ENCODE data around the gene TMEM212. TPM values are rescaled to one million over a fixed set of nuclear protein-coding genes. Genes with fewer than 3 reads are reported as not detected.
"Not testable (repeated sequence)": the region's sequence is repeated elsewhere in the genome, so short reads cannot be mapped to it uniquely, and the experiment has no call there.

Gene TMEM212
- polyA plus RNA-seq, 1 donor: 0.15 TPM

DNA sequence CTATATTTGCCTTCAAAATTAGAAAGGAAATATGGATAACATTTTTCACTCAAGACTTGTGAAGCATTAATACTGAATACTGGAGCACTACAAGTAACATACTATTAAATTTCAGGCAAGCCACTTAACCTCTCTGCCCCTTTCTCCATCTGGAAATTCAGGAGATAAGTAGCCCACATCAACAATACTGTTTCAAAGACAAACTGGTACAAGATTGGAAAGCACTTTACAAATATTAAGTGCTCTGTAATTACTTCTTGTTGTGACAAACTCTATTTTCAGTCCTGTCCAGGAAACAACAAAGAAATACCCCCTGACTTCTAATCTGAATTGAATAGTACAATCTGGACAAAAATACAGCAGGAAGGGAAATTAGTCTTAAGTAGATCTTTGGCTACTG, 49.3 kb downstream of the TMEM212 start:
- DNase-seq: no peak

DNA sequence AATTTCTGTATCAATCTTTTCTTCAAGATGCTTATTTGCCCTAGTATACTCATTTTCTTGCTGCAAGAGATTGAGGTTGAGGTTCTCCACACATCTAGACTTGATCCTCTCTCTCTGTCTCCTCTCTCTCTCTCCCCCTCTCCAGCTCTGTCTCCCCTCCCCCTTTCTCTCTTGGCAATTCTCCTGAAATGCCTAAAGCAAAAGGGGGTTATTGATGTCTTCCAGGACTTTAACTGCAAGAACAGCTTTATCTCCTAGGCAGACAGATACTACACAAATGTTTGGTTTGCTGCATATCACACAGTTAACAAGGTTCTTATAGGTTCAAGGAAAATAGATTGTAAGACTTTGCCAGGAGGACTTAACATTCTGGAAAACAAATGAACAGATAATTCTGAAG, 52.1 kb downstream of the TMEM212 start:
- no peak for DNase-seq

DNA sequence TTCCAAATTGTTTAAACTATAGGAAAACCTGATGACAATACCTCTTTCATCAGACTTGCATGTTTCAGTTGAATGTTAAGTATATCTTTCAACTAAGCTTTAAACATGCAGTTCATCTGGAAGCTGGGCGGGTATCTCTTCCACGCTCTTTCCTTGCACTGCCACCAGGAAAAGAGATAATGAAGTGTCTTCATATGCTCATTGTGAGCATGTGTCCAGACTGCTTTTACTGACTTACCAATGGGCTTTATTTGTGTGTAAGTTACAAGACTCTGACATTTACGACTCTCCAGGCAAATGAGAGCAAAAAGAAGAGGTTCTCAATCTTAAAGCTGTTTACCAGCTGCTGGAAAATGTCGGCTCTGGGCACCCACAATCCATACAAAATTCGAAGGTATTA, 52.8 kb downstream of the TMEM212 start:
- DNase-seq: no peak

DNA sequence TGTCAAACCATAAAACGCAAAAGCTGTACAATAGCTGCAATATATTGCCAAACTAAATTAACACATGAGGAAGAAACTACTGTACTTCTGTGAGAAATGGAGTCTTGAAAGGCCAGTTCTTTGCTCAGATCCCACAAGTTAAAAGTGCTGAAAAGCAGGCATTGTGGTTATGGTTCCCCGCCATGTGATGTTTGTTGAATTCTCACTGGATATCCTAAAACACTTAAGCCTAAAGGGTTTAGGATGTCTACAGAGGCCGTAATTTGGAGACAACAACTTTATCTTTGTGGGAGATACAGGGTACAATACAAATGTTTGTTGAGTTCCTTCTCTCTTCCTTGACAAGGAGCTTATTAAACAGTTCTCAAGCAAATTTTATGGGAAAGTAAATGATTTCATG, 53.2 kb downstream of the TMEM212 start:
- no peak for DNase-seq

DNA sequence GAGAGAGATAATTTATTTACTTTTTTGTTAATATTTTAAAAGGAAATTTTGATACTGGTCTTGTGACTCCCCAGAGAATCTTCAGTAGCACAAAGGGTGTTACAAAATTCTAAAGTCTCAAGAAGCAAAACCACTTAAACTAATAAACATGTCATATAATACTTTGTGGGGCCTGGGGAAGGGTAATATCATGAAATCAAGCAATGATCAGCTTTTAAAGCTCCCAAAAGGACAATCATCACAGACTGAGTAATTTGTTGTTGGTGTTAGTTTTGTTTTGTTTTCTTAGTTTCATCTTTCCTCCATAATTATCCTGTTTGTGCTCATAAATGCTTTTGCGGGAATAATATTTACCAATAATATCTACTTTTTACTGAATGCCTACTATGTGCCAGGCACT, 55.0 kb downstream of the TMEM212 start:
- DNase-seq: no peak

DNA sequence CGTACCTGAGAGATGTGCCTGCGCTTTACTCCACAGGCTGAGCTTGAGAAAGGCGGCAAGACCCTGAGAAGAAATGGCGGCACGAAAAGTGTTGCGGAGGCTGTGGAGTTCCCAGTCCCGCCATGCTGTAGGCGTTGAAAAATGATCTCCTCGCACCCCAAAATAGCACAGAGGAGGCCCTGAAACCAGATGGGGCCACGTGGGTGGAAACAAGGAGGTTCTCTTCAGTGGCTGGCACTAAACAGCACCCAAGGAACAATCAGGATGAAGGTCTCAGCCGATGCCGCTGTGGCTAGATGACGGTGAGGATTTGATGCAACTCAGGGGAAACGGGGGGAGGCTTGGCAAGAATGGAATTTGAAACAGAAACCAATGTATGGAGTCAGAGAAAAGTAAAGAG, 57.3 kb downstream of the TMEM212 start:
- DNase-seq: no peak

DNA sequence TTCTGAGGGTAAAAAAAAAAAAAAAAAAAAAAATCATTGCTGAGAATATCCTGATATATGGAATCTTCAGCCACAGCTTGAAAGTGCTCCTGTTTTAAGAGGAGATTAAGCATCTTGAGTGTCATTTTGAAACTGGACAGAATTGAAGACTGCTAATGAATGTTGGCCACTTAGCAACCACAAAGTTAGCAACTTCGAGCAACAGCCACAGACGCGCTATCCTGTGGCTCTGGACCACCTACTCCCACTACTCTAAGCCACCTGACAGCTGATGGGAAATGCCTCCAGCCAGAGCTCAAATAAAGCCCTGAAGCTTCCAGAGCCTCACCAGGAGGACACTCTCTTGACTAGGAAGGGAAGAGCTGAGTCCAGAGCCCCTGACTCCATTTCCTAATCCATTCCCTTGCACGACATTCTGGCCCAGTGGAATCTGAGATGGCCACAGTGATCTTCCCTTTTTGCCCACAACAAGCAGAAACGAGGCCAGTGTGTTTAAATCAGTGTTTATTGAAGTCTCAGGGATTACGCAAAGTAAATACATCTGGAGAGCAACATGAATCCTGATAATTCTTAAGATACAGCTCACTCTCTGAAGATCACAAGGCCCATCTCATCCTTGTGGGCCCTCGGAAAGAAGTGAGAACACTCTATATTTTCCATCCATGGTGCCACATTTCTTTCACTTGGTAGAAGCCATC, 58.6 kb downstream of the TMEM212 start:
- DNase-seq: no peak

DNA sequence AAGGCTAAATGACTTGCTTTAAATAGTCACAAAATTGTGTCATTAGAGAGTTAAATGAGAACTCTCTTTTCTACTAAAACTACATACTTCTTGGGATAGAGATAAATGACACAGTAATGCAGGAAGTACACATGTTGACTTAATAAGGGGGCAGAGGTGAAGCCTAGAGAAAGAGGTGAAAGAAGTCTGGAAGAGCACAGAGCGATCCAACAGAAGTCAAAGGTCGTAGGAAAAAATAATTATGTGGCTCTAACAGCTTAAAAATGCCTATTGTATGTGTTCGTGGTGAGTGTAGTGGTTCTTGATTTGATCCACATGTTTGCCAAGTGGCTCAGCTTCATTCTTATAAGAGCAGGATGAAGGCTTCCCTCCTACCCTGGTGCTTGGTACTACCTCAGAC, 61.7 kb downstream of the TMEM212 start:
- DNase-seq: no peak

DNA sequence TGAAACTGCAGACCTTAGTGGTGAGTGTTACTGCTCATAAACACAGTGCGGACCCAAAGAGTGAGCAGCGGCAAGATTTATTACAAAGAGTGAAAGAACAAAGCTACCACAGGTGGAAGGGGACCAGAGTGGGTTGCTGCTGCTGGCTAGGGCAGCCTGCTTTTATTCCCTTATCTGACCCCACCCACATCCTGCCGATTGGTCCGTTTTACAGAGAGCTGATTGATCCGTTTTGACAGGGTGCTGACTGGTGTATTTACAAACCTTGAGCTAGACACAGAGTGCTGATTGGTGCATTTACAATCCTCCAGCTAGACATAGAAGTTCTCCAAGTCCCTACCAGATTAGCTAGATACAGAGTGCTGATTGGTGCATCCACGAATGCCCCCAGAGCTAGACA, 63.4 kb downstream of the TMEM212 start:
- not testable (repeated sequence) for DNase-seq

DNA sequence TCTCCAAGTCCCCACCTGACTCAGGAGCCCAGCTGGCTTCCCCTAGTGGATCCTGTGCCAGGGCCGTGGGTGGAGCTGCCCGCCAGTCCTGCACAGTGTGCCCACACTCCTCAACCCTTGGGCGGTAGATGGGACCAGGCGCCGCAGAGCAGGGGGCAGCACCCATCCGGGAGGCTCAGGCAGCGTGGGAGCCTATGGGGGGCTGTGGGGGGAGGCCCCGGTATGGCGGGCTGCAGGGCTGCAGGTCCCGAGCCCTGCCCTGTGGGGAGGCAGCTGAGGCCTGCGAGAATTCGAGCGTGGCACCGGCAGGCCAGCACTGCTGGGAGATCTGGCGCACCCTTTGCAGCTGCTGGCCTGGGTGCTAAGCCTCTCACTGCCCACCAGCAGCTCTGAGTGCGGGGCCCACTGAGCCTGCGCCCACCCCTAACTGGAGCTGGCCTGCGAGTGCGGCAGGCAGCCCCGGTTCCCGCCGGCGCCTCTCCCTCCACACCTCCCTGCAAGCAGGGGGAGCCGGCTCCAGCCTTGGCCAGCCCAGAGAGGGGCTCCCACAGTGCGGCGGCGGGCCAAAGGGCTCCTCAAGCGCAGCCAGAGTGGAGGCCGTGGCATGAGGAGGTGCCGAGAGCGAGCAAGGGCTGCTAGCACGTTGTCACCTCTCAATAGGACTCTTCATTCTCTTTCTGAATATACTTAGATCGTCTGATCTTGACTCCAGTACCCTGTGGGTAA, 64.0 kb downstream of the TMEM212 start:
- DNase-seq: no peak

DNA sequence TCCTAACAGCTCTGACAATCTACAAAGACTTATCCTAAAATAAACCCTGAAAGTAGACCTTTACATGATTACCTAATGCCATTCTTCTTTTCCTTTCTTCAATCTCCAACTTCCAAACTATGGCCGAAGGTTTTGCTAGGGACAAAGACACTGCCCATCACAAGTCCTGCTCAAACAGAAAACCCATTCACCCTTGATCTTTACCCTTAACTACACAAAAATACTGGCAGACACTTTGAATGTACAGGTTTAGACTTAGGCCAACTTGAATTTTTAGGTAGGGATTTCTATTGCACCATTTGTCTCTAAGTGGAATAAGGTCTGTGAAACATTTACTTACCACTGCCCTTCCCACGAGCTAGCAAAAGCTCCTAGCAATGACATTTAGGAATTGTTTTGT, 64.6 kb downstream of the TMEM212 start:
- DNase-seq: no peak

DNA sequence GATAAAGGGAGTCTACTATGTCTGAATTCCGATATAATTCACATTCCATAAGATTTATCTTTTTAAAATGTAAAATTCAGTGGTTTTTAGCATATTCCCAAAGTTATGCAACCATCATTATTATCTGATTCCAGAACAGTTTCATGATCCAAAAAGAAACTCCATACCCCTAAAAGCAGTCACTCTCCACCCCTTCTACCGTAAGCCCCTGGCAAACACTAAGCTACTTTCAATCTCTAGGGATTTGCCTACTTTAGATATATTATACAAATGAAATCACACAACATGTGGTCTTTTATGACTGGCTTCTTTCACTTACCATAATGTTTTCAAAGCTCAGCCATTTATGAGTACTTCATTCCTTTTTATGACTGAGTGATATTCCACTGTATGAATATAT, 65.6 kb downstream of the TMEM212 start:
- no peak for DNase-seq

Other genes starting within 250 kb of the TMEM212 start
- 11.7 TPM for gene PLD1, start 32.9 kb upstream of the TMEM212 start, polyA plus RNA-seq (ENCODE audit: insufficient read length)
- gene FNDC3B, start 196.2 kb downstream of the TMEM212 start, polyA plus RNA-seq (ENCODE audit: insufficient read length): 53.5 TPM

Data from hindlimb muscle (tissue), 1 donor.